ENCODE measurements around the gene URB2.

Gene URB2

DNA sequence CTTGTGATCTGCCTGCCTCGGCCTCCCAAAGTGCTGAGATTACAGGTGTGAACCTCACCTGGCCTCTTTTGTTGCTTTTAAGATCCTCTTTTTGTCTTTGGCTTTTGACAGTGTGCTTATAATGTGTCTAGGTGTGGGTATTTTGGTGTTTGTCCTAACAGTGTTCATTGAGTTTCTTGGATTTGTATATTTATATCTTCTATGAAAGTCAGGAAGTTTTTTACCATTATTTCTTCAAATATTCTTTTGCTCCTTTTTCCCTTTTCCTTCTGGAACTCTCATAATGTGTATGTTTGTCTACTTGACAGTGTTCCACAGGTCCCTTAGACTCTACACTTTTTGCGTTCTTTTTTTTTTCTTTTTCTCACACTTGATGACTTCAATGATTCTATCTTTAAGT is 59.1 kb downstream of the URB2 start:
- no peak for DNase-seq (ENCODE audit: low read depth)
- H3K4me3 ChIP-seq (ENCODE audit: low read depth, low read length), result no peak overlapping the region
- TF ChIP-seq CTCF (IDR thresholded peaks at IDR 0.05; ENCODE audit: insufficient read depth, low read depth, low read length, missing control alignments), result no peak

GRCh38 chr1:229689273-229689672 is 63.2 kb downstream of the URB2 start:
- no peak overlapping the region for H3K4me3 ChIP-seq (ENCODE audit: low read depth, low read length)
- no peak for DNase-seq (ENCODE audit: low read depth)
- no peak for TF ChIP-seq CTCF (IDR thresholded peaks at IDR 0.05; ENCODE audit: insufficient read depth, low read depth, low read length, missing control alignments)

GRCh38 chr1:229689904-229690303 is 63.9 kb downstream of the URB2 start:
- DNase-seq (ENCODE audit: low read depth), result no peak
- TF ChIP-seq CTCF (IDR thresholded peaks at IDR 0.05; ENCODE audit: insufficient read depth, low read depth, low read length, missing control alignments), result no peak
- H3K4me3 ChIP-seq (ENCODE audit: low read depth, low read length), result no peak overlapping the region

GRCh38 chr1:229690662-229691061 is 64.6 kb downstream of the URB2 start:
- DNase-seq (ENCODE audit: low read depth), result no peak
- no peak overlapping the region for H3K4me3 ChIP-seq (ENCODE audit: low read depth, low read length)
- no peak for TF ChIP-seq CTCF (IDR thresholded peaks at IDR 0.05; ENCODE audit: insufficient read depth, low read depth, low read length, missing control alignments)

GRCh38 chr1:229691362-229691761 is 65.3 kb downstream of the URB2 start:
- DNase-seq (ENCODE audit: low read depth), result no peak
- H3K4me3 ChIP-seq (ENCODE audit: low read depth, low read length), result no peak overlapping the region
- TF ChIP-seq CTCF (IDR thresholded peaks at IDR 0.05; ENCODE audit: insufficient read depth, low read depth, low read length, missing control alignments), result no peak

GRCh38 chr1:229693129-229693900 is 67.3 kb downstream of the URB2 start:
- no peak for TF ChIP-seq CTCF (IDR thresholded peaks at IDR 0.05; ENCODE audit: insufficient read depth, low read depth, low read length, missing control alignments)
- peak; percentile 67 for DNase-seq (ENCODE audit: low read depth)
- H3K4me3 ChIP-seq (ENCODE audit: low read depth, low read length), result no peak overlapping the region
